Colonic mucosa (tissue), 4 donors: ENCODE data around the gene CLIC4. TPM values are rescaled to one million over a fixed set of nuclear protein-coding genes. Genes with fewer than 3 reads are reported as not detected.
A peak's percentile ranks its signal among the peaks of the same experiment; 100 is the strongest.

Source experiments
- DNase-seq: peaks from one replicate; pipeline ENCODE4 v3.0.0-alpha.2; 2020
- H3K27ac ChIP-seq: fragments of 200-600 bp; one replicate; pipeline ENCODE4 v1.8.0; 2021
- H3K27me3 ChIP-seq: fragments of 200-600 bp; one replicate; pipeline ENCODE4 v1.8.0; 2021
- H3K36me3 ChIP-seq: fragments of 200-600 bp; one replicate; pipeline ENCODE4 v1.8.0; 2021
- H3K4me1 ChIP-seq: fragments of 200-600 bp; one replicate; pipeline ENCODE4 v1.8.0; 2021; ENCODE audit warnings: mild to moderate bottlenecking
- H3K4me3 ChIP-seq: fragments of 200-600 bp; one replicate; pipeline ENCODE4 v1.8.0; 2021
- H3K9ac ChIP-seq, 2 donors: one replicate each; pipeline ENCODE4 v1.7.0; 2013; ENCODE audit warnings: control low read depth in 2 of 2, low read depth in 2 of 2, low read length in 2 of 2
- H3K9me3 ChIP-seq: fragments of 200-600 bp; one replicate; pipeline ENCODE4 v1.8.0; 2021
- CTCF ChIP-seq: fragments of 200-600 bp; IDR thresholded peaks from one replicate; pipeline ENCODE4 v1.8.0; 2022; ENCODE audit warnings: antibody characterized with exemption, mild to moderate bottlenecking
- intact Hi-C: fragments of 100-400 bp; cut with DNase I; formaldehyde crosslinking; loops from one replicate; pipeline ENCODE4 v1.14.1; 2022
- total RNA-seq, 2 donors: library from RNA; stranded (reverse); fragmentation: NEBNext Ultra II Directional in 1 of 2; extraction: Animal tissue kit (Norgen Biotek cat#: 25700) in 1 of 2; gene quantifications; one replicate each; pipeline ENCODE4 v1.2.1, GENCODE V29; 2021
- donor health status: healthy.
- donor health status: DM: no; HTN: no; CAD: no.
- donor health status: DM: no; HTN: no; CAD: no.

Gene CLIC4
- total RNA-seq, 2 donors from 2014 or later = 38.0 to 84.8 TPM

GRCh38 chr1:24739241-24739640, 6.0 kb upstream of the CLIC4 start:
- TF ChIP-seq CTCF = no peak

GRCh38 chr1:24742090-24742938, 2.9 kb upstream of the CLIC4 start:
- intact Hi-C loops = loop anchor here (5.0 kb wide), 1 partner anchor 50 kb away; no protein-coding TSS in a partner anchor
- Histone ChIP-seq H3K9ac (peak overlapping the region in 1 of 2 donors; percentile 76), H3K4me3 (no peak overlapping the region), H3K36me3 (no peaks in the 10 kb centered on the region), H3K9me3 (no peaks in the 10 kb centered on the region), H3K27me3 (no peaks in the 10 kb centered on the region), H3K4me1 (peaks cover 11% of the 10 kb centered on the region), H3K27ac (peak overlapping the region; percentile 81)
- DNase-seq = peak; percentile 76
- TF ChIP-seq CTCF = no peak

More at GRCh38 chr1:24739241-24739640, 6.0 kb upstream of the CLIC4 start:
- intact Hi-C loops = no loop called here
- no peak for DNase-seq
- Histone ChIP-seq H3K27me3 (no peaks in the 10 kb centered on the region), H3K9ac (no peak overlapping the region), H3K4me1 (peaks cover 11% of the 10 kb centered on the region), H3K4me3 (no peak overlapping the region), H3K36me3 (no peaks in the 10 kb centered on the region), H3K27ac (no peak overlapping the region), H3K9me3 (no peaks in the 10 kb centered on the region)

- no peak for TF ChIP-seq CTCF
- H3K4me3 ChIP-seq = no peak overlapping the region
- no peaks in the 10 kb centered on the region for H3K9me3 ChIP-seq
- H3K36me3 ChIP-seq = no peaks in the 10 kb centered on the region
- intact Hi-C loops = loop anchor here (5.0 kb wide), 1 partner anchor 51 kb away; no protein-coding TSS in a partner anchor
- H3K27ac ChIP-seq = peak overlapping the region; percentile 81
- H3K4me1 ChIP-seq = peaks cover 11% of the 10 kb centered on the region
- H3K9ac ChIP-seq = peak overlapping the region in 1 of 2 donors; percentile 42
- DNase-seq = no peak
- no peaks in the 10 kb centered on the region for H3K27me3 ChIP-seq
Observed at GRCh38 chr1:24743404-24744211, 1.6 kb upstream of the CLIC4 start.

GRCh38 chr1:24745711-24746413, 615 bp downstream of the CLIC4 start:
- Histone ChIP-seq H3K9ac (peak overlapping the region; percentile 66 to 95), H3K9me3 (no peaks in the 10 kb centered on the region), H3K27me3 (no peaks in the 10 kb centered on the region), H3K36me3 (no peaks in the 10 kb centered on the region), H3K4me3 (peak overlapping the region; percentile 90), H3K27ac (peak overlapping the region; percentile 92), H3K4me1 (peaks cover 11% of the 10 kb centered on the region)
- intact Hi-C loops = no loop called here
- DNase-seq = peak; percentile 54
- TF ChIP-seq CTCF = no peak
